Measurements from ENCODE around the gene IL17D.
"Not testable (repeated sequence)": the region's sequence is repeated elsewhere in the genome, so short reads cannot be mapped to it uniquely, and the experiment has no call there.

IL17D gene

DNA sequence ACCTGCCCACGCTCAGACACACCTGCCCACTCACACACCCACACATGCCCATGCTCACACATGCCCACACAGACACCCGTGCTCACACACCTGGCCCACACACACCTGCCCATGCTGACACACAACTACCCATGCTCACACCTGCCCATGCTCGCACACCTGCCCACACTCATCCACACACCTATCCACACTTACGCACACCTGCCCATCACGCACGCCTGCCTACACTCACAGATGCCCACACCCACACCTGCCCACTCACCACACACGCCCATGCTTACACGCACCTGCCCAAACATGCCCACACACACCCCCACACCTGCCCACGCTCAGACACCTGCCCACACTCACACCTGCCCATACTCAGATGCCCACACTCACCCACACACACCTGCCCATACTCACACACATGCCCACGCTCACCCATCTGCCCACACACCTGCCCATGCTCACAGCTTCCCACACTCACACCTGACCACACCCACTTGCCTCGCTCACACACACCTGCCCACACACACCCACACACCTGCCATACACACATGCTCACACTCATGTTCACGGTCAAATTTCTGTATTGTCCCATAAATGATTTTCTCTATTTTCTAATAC is 15.6 kb downstream of the IL17D start:
- in situ Hi-C loops (cut with HindIII; ENCODE audit: low sequenced_read_pairs): no loop called here

DNA sequence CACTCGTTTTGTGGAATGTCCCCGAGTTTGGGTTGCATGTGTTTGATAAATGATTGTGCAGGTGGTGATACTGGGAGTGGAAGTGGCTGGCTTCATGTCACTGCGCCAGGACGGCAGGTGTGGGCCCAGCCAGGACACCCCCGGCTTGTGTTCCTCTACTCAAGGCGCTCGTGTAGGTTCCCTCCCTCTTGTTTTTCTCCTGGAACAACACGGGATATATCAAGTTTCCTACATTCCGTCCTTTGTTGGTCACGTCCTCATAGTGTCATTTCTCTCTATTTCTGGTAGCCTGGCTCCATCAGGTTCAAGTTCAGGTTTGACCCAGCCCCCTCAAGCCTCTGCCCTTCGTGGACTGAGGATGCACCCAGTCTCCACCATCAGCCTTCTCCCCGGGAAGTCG is 16.3 kb downstream of the IL17D start:
- in situ Hi-C loops (cut with HindIII; ENCODE audit: low sequenced_read_pairs): no loop called here

DNA sequence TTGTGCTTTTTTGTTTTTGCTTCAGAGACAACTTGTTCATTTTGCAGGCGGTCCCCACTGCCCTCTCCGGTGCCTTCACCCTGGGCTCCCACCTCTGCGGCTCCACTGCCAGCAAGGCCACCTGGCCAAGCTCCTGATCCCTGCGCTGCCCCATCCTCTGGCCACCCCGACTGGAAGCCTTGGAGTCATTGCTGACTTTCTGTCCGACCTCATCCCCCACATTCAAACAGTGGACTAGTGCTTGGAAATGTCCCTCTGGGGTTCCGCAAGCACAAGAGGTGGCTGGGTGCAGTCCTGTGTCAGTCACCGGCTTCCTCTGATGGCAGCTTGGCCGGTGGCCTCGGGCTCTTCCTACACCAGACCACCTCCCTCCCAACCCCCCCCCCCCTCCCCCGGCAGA is 17.0 kb downstream of the IL17D start:
- in situ Hi-C loops (cut with HindIII; ENCODE audit: low sequenced_read_pairs): no loop called here

DNA sequence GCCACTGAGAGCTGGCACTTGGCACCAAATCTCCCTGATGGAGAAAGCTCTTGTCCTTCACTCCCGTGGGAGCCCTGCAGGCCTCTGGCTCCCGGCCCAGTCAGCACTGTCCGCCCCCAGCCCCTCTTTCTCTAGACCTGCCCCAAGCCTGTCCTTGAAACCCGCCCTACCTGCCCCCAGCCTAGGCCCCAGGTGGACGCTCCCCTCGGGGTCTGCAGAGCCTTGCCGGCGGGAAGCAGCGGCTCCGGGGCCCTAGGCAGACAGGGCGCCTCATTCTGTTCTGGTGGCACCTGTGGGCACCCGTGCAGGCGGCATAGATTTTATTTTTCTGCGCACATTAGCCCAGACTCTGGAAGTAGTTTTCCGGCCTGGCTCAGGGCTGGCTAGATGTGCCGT is 17.6 kb downstream of the IL17D start:
- in situ Hi-C loops (cut with HindIII; ENCODE audit: low sequenced_read_pairs): no loop called here

DNA sequence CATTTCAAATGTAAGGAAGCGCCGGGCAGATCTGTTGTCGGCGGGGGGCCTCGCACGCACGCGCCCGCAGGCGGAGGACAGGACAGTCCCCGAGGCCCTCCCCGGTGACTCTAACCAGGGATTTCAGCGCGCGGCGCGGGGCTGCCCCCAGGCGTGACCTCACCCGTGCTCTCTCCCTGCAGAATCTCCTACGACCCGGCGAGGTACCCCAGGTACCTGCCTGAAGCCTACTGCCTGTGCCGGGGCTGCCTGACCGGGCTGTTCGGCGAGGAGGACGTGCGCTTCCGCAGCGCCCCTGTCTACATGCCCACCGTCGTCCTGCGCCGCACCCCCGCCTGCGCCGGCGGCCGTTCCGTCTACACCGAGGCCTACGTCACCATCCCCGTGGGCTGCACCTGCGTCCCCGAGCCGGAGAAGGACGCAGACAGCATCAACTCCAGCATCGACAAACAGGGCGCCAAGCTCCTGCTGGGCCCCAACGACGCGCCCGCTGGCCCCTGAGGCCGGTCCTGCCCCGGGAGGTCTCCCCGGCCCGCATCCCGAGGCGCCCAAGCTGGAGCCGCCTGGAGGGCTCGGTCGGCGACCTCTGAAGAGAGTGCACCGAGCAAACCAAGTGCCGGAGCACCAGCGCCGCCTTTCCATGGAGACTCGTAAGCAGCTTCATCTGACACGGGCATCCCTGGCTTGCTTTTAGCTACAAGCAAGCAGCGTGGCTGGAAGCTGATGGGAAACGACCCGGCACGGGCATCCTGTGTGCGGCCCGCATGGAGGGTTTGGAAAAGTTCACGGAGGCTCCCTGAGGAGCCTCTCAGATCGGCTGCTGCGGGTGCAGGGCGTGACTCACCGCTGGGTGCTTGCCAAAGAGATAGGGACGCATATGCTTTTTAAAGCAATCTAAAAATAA is 18.2 kb downstream of the IL17D start:
- in situ Hi-C loops (cut with HindIII; ENCODE audit: low sequenced_read_pairs): no loop called here

DNA sequence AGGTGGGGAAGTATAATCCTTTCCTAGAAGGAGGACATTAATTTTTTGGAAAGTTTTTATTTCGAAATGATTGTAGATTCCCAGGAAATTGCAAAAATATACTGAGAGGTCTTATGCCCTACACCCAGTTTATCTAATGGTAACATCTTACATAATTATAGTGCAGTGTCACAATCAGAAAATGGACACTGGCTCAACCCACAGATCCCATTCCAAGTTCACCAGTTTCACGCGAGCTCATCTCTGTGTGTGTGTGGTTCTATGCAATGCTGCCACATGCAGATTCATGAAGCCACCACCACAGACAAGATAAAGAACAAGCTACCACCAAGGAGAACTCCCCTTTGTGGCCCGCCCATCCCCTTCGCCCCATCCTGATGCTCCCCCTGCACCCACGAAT is 24.4 kb downstream of the IL17D start:
- in situ Hi-C loops (cut with HindIII; ENCODE audit: low sequenced_read_pairs): no loop called here

DNA sequence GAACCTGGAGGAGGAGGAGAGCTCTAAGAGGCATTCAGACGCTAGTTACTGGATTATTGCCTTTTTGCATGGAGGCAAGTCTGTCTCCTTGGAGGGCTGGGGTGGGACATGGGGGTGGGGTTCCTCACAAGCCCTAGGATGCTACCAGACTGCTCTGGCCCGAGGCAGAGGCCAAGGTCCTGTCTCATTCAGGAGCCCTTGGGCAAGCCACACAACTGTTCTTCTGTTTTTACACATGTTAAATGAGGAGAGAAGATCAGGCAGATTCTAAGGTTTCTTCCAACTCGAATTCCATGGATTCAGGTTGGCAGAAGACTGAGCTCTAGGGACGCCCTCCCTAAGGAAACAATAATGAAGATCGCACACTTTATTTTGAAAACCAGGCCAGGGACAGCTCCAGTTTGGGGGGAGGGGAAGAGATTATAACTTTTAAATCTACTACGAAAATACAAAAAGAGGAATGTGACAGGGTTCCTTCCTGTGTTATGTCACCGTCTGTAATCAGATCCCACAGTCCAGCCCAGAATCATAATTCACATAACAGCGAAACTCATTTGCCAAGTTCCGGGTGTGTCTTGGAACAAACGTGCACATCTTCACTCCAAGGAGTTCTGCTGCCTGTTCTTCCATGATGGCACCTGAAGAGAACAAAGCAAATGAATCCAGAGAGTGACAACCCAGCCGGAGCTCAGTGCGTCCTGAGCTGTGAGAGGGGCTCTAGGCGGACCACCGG is 25.2 kb downstream of the IL17D start:
- in situ Hi-C loops (cut with HindIII; ENCODE audit: low sequenced_read_pairs): no loop called here

DNA sequence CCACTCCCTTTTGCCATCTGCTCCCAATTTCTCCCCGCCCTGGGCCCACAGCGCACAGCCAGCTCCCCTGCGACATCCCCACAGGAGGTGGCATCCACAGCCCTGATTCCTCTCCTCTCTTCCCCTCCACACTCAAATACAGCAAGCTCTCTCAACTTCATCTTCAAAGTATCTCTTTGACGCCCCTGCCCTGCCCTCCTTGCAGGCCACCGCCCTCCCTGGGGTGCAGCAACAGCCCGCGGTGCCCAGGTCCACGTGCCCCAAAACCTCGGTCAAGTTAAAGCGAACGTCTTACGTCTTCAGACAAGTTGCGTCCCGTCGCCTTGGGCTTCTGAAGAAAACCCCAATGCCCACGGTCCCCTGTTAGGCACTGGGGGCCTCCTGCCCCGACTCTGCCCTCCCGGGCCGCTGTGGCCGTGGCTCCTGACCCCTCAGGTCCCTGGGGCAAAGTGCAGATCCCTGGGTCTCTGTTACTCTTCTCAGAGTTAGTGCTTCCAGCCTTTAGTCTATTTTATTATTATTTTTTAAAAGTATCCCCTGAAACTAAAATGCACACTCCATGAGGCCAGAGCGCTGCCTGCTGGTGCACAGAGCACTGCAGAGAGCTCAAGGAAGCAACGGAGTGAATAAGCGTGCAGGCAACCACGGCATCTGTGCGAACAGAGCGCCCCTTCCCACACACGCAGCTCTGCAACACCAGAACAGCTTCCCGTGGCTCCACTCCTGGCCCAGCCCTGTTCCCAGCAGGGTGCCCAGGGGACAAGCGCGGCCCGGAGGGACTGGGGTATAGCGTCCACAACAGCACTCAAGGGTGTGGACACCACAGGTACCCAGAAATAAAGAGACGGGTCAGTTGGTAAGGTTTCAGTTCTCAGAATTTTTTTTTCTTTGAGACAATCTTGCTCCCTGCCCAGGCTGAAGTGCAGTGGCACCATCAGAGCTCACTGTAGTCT is 26.4 kb downstream of the IL17D start:
- in situ Hi-C loops (cut with HindIII; ENCODE audit: low sequenced_read_pairs): no loop called here

DNA sequence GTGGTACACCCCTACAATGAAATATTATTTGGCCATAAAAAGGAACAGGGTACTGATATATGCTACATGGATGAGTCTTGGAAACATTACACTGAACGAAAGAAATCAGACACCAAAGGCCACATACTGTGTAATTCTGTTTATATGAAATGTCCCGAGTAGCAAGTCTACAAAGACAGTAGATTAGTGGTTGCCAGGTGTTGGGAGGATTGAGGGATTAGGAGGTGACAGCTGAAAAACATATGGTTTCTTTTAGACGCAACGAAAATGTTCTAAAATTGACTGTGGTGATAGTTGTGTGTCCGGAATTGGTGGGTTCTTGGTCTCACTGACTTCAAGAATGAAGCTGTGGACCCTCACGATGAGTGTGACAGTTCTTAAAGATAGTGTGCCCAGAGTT is 35.1 kb downstream of the IL17D start:
- in situ Hi-C loops (cut with HindIII; ENCODE audit: low sequenced_read_pairs): no loop called here

DNA sequence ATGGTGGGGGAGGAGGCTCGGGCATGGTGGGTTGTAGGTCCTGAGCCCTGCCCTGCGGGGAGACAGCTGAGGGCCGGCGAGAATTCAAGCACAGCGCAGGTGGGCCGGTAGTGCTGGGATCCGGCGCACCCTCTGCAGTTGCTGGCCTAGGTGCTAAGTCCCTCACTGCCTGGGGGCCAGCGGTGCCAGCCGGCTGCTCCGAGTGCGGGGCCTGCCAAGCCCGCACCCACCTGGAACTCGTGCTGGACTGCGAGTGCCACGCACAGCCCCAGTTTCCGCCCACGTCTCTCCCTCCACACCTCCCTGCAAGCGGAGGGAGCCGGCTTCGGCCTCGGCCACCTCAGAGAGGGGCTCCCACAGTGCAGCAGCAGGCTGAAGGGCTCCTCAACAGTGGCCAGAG is 36.5 kb downstream of the IL17D start:
- in situ Hi-C loops (cut with HindIII; ENCODE audit: low sequenced_read_pairs): no loop called here

DNA sequence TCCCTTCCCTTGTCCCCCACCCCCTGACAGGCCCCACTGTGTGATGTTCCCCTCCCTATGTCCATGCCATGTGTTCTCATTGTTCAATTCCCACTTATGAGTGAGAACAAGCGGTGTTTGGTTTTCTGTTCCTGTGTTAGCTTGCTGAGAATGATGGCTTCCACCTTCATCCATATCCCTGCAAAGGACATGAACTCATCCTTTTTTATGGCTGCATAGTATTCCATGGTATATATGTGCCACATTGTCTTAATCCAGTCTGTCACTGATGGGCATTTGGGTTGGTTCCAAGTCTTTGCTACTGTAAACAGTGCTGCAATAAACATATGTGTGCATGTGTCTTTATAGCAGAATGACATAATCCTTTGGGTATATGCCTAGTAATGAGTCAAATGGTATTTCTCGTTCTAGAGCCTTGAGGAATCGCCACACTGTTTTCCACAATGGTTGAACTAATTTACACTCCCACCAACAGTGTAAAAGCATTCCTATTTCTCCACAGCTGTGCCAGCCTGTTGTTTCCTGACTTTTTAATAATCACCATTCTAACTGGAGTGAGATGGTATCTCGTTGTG is 40.4 kb downstream of the IL17D start:
- in situ Hi-C loops (cut with HindIII; ENCODE audit: low sequenced_read_pairs): not testable (repeated sequence)

DNA sequence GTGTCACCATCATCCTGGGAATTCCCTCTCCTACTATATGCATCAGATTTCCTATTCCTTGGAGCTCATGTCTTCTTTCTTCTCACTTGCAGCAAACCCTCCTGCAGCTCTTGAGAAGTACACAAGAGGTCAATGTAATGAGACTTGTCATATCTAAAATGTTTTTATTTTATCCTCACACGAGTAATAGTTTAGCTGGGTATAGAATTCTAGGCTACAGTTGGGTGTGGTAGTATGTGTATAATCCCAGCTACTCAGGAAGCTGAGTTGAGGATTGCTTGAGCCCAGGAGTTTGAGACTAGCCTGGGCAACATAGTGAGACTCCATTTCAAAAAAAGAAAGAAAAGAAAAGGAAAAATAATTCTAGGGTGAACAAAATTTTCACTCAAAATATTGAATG is 45.9 kb downstream of the IL17D start:
- in situ Hi-C loops (cut with HindIII; ENCODE audit: low sequenced_read_pairs): no loop called here

DNA sequence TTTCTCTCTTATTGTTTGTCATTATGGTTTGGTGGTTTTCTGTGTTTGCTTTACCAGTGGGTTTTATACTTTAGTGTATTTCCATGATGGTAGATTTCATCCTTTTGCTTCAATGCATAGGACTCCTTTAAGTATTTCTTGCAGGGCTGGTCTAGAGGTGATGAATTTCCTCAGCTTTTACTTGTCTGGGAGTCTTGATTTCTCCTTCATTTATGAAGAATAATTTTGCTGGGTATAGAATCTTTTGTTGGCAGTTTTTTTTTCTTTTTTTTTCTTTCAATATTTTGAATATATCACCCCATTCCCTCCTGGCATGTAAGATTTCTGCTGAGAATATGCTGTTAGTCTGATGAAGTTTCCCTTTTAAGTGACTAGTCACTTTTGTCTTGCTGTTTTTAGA is 50.5 kb downstream of the IL17D start:
- in situ Hi-C loops (cut with HindIII; ENCODE audit: low sequenced_read_pairs): no loop called here

DNA sequence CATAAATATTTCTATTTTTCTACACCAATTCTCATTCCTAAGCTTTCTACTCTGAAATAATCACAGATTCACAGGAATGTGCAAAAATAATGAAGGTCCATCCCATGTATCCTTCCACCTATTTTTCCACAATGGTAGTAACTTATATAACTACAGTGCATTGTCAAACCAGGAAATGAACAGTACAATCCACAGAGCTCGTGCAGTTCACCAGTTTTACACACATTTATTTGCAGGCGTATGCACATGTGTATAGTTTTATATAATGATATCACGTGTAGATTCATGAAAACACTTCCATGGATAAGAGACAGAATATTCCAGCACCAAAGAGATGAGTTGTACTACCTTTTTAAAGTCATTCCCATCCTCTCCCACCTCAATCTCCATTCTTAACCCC is 57.4 kb downstream of the IL17D start:
- in situ Hi-C loops (cut with HindIII; ENCODE audit: low sequenced_read_pairs): no loop called here

DNA sequence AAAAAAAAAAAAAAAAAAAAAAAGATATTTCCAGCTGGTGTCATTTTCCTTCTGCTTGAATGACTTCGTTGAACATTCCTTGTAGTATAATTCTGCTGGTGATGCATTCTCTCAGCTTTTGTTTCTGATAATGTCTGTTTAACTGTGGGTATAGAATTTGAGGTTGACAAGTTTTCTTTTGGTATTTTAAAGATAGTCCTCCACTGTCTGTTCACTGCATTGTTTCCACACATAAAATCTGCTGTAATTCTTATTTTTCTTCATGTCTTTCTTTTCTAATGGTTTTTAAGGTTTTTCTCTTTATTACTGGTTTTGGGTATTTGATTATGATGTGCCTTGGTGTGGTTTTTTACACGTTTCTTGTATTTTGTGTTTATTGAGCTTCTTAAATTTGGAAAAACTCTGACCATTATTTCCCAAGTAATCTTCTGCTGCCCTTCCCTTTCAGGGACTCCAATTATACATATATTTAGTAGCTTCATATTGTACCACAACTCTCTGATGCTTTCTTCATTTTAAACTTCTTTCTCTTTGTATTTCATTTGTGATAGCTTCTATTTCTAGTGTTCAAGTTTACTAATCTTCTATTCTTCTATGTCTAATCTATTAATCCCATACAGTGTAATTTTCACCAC is 63.9 kb downstream of the IL17D start:
- in situ Hi-C loops (cut with HindIII; ENCODE audit: low sequenced_read_pairs): no loop called here

DNA sequence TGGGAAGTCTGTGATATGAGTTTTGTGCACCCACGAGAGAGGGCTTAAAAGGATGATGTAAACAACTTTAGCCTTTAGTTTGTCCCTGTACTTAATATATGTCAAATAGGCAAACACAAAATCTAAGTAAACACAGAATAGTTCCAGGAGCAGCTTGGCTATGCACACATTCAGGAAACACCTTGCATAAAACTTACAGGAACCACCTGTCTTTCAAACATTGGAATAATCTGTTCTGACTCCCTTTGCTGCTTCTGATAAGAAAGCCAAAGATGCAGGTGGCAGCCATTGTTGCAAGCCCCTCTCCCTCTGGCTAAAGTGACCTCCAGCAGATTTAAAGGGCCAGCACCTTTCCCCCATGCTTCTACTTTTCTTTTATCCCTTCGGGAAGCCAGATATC is 65.6 kb downstream of the IL17D start:
- in situ Hi-C loops (cut with HindIII; ENCODE audit: low sequenced_read_pairs): no loop called here

DNA sequence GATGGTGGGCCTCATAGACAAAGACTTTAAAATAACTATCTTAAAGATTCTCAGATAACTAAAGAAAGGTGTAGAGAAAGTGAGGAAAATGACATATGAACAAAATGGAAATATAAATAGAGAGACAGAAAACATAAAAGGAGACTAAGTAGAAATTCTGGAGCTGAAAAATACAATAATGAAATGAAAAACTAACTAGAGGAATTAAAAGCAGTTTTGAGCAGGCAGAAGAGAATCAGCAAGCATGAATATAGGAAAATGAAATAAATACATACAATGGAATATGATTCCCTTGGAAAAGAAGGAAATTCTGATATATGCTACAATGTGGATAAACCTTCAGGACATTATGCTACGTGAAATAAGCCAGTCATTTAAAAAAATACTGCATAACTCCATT is 66.3 kb downstream of the IL17D start:
- in situ Hi-C loops (cut with HindIII; ENCODE audit: low sequenced_read_pairs): no loop called here
